ENCODE data around the gene GINS2. TPM values are rescaled to one million over a fixed set of nuclear protein-coding genes. Genes with fewer than 3 reads are reported as not detected.
A peak's percentile ranks its signal among the peaks of the same experiment; 100 is the strongest.

The GINS2 gene
- total and polyA plus RNA-seq, 7 donors, result 0.93 to 2.0 (median 1.5) TPM

GRCh38 chr16:85665373-85665740 is 23.4 kb downstream of the GINS2 start:
- intact Hi-C loops (cut with DNase I), result no loop called here
- H3K4me3 ChIP-seq, result no peak overlapping the region
- TF ChIP-seq, protein P1, sequence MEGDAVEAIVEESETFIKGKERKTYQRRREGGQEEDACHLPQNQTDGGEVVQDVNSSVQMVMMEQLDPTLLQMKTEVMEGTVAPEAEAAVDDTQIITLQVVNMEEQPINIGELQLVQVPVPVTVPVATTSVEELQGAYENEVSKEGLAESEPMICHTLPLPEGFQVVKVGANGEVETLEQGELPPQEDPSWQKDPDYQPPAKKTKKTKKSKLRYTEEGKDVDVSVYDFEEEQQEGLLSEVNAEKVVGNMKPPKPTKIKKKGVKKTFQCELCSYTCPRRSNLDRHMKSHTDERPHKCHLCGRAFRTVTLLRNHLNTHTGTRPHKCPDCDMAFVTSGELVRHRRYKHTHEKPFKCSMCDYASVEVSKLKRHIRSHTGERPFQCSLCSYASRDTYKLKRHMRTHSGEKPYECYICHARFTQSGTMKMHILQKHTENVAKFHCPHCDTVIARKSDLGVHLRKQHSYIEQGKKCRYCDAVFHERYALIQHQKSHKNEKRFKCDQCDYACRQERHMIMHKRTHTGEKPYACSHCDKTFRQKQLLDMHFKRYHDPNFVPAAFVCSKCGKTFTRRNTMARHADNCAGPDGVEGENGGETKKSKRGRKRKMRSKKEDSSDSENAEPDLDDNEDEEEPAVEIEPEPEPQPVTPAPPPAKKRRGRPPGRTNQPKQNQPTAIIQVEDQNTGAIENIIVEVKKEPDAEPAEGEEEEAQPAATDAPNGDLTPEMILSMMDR (IDR thresholded peaks at IDR 0.05), result no peak
- 91 to 96% (median 95%) methylated on average over 12 of the region's 12 CpGs for WGBS, 3 donors
- no peak for DNase-seq
- H3K27ac ChIP-seq, result no peak overlapping the region
- no peak for ATAC-seq
- no peaks in the 10 kb centered on the region for H3K27me3 ChIP-seq (ENCODE audit: insufficient read depth in 3 of 3, low read length in 2 of 3)
- no peaks in the 10 kb centered on the region for H3K9me3 ChIP-seq
- peaks cover 10 to 98% of the 10 kb centered on the region in 2 donors for H3K36me3 ChIP-seq (ENCODE audit: insufficient read depth in 1 of 2, low read depth in 1 of 2)
- peaks cover 19% of the 10 kb centered on the region for H3K4me1 ChIP-seq

DNA sequence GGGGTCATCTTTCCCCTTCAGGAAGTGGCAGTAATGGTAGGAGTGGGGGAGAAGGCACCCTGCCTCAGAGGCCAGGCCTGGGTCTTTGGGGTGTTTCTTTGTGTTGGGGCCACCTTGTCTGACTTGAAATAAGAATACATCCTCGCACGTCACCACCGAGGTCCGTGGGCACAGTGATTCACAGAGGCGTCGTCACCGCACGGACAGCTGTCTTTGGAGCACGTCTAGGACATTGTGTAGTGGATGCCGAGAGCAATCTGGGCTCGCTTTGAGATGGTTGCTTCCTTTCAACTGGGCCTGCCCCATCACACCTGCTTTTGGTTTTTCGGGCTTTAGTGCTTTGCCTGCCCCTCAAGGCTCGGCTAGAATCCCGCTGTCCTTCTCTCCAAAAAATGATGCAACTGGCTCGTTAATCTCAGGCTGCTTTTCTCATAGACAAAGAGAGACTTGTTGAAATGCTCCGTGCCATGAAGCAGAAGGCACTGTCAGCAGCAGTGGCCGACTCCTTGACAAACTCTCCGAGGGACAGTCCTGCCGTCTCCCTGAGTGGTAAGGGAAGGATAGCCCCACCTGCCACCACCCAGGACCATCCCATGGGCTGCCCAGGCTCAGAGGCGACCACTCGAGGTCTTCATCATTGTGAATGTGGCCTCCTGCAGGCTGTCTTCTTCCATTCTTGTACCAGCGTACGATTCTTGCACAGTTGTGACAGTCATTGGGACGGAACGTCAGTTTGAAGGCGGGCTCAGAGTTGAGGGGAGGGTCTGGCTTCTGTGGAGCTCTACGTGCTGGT is 24.0 kb downstream of the GINS2 start:
- 90 to 94% (median 92%) methylated on average over 27 of the region's 27 CpGs for WGBS, 3 donors
- H3K9me3 ChIP-seq, result no peaks in the 10 kb centered on the region
- H3K36me3 ChIP-seq (ENCODE audit: insufficient read depth in 1 of 2, low read depth in 1 of 2), result peaks cover 10 to 93% of the 10 kb centered on the region in 2 donors
- no peak overlapping the region for H3K27ac ChIP-seq
- TF ChIP-seq, protein P1 (IDR thresholded peaks at IDR 0.05), result no peak
- no peaks in the 10 kb centered on the region for H3K27me3 ChIP-seq (ENCODE audit: insufficient read depth in 3 of 3, low read length in 2 of 3)
- no peak overlapping the region for H3K4me3 ChIP-seq
- intact Hi-C loops (cut with DNase I), result loop anchor here (5.0 kb wide), 1 partner anchor 53 kb away; no protein-coding TSS in a partner anchor
- H3K4me1 ChIP-seq, result peaks cover 17% of the 10 kb centered on the region
- ATAC-seq (no peak), DNase-seq (no peak)

GRCh38 chr16:85663891-85664321 is 24.8 kb downstream of the GINS2 start:
- H3K27ac ChIP-seq, result peak overlapping the region; percentile 31
- no peak overlapping the region for H3K4me3 ChIP-seq
- peaks cover 10 to 92% of the 10 kb centered on the region in 2 donors for H3K36me3 ChIP-seq (ENCODE audit: insufficient read depth in 1 of 2, low read depth in 1 of 2)
- TF ChIP-seq, protein P1 (IDR thresholded peaks at IDR 0.05), result no peak
- intact Hi-C loops (cut with DNase I), result loop anchor here (5.0 kb wide), 1 partner anchor 53 kb away; no protein-coding TSS in a partner anchor
- WGBS, 3 donors, result 25 to 47% (median 32%) methylated on average over 12 of the region's 12 CpGs
- no peaks in the 10 kb centered on the region for H3K27me3 ChIP-seq (ENCODE audit: insufficient read depth in 3 of 3, low read length in 2 of 3)
- no peaks in the 10 kb centered on the region for H3K9me3 ChIP-seq
- H3K4me1 ChIP-seq, result peaks cover 13% of the 10 kb centered on the region
- DNase-seq, result peak; percentile 60 to 80
- peak; percentile 54 to 83 (median 74) for ATAC-seq

- Histone ChIP-seq H3K27me3 (ENCODE audit: insufficient read depth in 3 of 3, low read length in 2 of 3) (no peaks in the 10 kb centered on the region), H3K9me3 (no peaks in the 10 kb centered on the region), H3K27ac (peak overlapping the region; percentile 31), H3K4me3 (no peak overlapping the region), H3K4me1 (peaks cover 12% of the 10 kb centered on the region), H3K36me3 (ENCODE audit: insufficient read depth in 1 of 2, low read depth in 1 of 2) (peaks cover 10 to 92% of the 10 kb centered on the region in 2 donors)
- intact Hi-C loops (cut with DNase I), result loop anchor here (5.0 kb wide), 1 partner anchor 54 kb away; no protein-coding TSS in a partner anchor
- no peak for DNase-seq
- 94 to 96% (median 95%) methylated on average over 38 of the region's 38 CpGs for WGBS, 3 donors
- ATAC-seq, result no peak
- TF ChIP-seq, protein P1 (IDR thresholded peaks at IDR 0.05), result no peak
Measured at GRCh38 chr16:85662976-85663830, 25.6 kb downstream of the GINS2 start.

All from psoas muscle (tissue), 8 donors.